HUES6 (cell line): ENCODE data around the gene LRRC8D.

Source experiments
- H3K27ac ChIP-seq: 2 replicates; pipeline ENCODE4 v1.7.0; 2013; ENCODE audit warnings: low read depth, mild to moderate bottlenecking, low read length, inconsistent platforms
- H3K27me3 ChIP-seq: 2 replicates; pipeline ENCODE4 v1.6.1; 2013; ENCODE audit warnings: low read length; ENCODE audit not compliant: control insufficient read depth, insufficient read depth
- H3K36me3 ChIP-seq: 2 replicates; pipeline ENCODE4 v1.6.1; 2013; ENCODE audit warnings: low read length; ENCODE audit not compliant: control insufficient read depth, insufficient read depth
- H3K4me1 ChIP-seq: 2 replicates; pipeline ENCODE4 v1.6.1; 2013; ENCODE audit warnings: low read length; ENCODE audit not compliant: control insufficient read depth, insufficient read depth
- H3K4me3 ChIP-seq: 2 replicates; pipeline ENCODE4 v1.5.1; 2013; ENCODE audit warnings: low read depth, low read length
- H3K9ac ChIP-seq: one replicate; pipeline ENCODE4 v1.6.1; 2013; ENCODE audit warnings: mild to moderate bottlenecking, low read length
- H3K9me3 ChIP-seq: 2 replicates; pipeline ENCODE4 v1.6.1; 2013; ENCODE audit warnings: low read depth, low read length; ENCODE audit not compliant: control insufficient read depth, insufficient read depth

The LRRC8D gene

DNA sequence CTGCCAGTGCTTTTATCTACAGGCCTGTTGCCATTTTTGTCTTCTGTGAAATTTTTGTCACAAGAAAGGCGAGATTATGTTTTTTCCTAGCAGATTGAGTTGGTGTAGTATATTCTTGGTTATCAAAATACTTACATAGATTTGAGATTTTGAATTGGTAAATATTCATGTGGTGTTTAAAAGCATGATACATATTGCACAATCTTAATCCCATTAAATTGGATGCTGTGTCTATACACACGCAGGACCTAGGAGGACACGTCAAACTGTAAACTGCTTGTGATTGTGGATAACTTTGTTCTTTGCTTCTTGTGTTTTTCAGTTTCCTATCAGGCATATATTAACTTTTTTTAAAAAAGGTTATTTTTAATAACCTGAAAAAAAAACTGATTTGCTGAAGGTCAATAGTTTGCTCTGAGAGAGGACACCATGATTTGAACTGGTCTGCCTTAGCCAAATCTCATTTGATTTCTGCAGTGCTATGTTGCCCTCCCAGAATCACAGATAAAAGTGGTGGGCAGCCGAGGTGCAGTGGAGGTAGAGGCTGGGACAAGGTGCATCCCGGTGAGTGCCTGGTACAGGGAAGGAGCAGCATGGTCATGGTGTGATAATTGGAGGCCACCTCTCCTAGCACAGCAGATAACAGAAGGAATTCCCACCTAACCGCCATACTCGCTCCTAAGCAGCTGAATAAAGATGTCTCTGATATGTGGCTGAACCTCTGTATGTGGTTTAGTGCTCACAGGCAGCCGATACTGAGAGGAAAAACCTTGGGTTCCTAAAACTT, 76.7 kb downstream of the LRRC8D start:
- H3K9me3 ChIP-seq = no peaks in the 10 kb centered on the region
- H3K4me3 ChIP-seq = no peak overlapping the region
- no peaks in the 10 kb centered on the region for H3K27me3 ChIP-seq
- H3K36me3 ChIP-seq = no peaks in the 10 kb centered on the region
- H3K27ac ChIP-seq = no peak overlapping the region
- H3K4me1 ChIP-seq = peaks cover 25% of the 10 kb centered on the region
- no peak overlapping the region for H3K9ac ChIP-seq

DNA sequence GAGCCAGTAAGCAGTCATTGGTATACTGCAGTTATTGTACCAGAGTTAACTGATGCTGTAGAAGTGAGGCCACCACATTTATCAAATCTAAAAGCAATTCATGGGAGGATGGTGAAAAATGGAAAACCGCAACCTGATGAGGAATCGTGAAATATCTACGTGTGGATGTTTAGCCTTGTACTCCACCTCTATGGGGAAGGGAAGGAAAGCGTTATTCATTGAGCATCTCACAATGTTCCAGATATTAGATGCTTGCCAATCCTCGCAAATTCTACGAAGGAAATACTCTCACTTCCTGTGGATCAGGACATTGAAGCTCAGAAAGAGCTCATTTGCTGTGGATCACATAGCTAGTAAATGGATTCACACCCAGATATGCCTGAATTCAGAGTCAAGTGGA, 77.3 kb downstream of the LRRC8D start:
- Histone ChIP-seq H3K9ac (no peak overlapping the region), H3K36me3 (no peaks in the 10 kb centered on the region), H3K27ac (no peak overlapping the region), H3K4me3 (no peak overlapping the region), H3K9me3 (no peaks in the 10 kb centered on the region), H3K27me3 (no peaks in the 10 kb centered on the region), H3K4me1 (peaks cover 25% of the 10 kb centered on the region)

DNA sequence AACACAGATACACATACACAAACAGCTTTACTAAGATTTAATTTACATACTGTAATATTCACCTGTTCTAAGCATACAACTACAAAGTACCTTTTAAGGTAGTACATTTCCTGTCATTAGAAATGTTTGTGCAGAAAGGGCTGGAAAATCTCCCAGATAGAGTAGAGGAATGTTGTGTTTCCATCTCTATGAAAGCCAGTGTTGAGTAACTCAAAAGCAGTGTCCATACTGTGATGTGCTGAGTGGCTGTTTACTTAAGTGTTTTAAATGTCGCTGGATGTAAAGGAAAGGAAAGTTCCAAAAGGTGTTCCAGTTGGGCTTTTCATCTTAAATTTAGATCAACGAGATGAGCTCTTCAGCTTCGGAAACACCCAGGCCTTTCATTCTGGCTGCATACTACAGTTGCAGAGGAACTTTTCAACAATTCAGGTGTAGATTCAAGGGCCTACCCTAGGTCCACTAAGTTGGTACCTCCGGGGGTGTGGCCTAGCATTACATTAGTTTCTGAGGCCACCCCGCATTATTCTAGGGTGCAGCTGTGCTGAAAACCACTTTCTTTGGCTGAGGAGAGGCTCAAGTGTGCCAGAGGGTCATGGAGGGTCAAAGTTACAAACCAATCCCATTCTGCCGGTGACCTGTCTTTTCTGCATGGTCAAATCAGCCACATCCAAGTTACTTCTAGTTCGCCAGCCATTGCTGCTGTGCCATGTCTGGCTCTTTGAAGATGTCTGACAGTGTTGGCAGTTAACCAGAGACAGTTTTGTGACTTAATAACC, 78.1 kb downstream of the LRRC8D start:
- Histone ChIP-seq H3K9me3 (no peaks in the 10 kb centered on the region), H3K4me1 (peaks cover 29% of the 10 kb centered on the region), H3K36me3 (no peaks in the 10 kb centered on the region), H3K4me3 (no peak overlapping the region), H3K9ac (no peak overlapping the region), H3K27me3 (no peaks in the 10 kb centered on the region), H3K27ac (no peak overlapping the region)

DNA sequence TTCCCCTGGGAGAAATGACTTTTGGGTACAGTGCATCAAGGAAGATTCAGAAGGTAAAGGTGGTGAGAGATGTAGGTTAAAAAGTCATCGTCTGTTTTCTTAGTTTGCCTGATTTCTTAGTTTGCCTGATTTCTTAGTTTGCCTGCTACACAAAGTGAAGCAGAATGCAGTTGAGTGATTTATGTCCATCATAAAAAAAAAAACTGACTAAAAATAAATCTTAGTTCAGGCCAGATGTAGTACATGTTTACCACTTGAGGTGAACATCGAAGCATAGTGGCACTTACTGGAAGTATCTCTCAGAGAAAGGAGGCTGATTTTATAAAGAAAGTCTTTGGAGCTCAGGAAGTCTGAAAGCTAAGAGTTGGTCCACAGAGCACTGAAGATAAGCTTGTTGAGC, 79.5 kb downstream of the LRRC8D start:
- Histone ChIP-seq H3K36me3 (no peaks in the 10 kb centered on the region), H3K27ac (no peak overlapping the region), H3K27me3 (no peaks in the 10 kb centered on the region), H3K4me1 (peaks cover 38% of the 10 kb centered on the region), H3K9ac (no peak overlapping the region), H3K4me3 (no peak overlapping the region), H3K9me3 (no peaks in the 10 kb centered on the region)

DNA sequence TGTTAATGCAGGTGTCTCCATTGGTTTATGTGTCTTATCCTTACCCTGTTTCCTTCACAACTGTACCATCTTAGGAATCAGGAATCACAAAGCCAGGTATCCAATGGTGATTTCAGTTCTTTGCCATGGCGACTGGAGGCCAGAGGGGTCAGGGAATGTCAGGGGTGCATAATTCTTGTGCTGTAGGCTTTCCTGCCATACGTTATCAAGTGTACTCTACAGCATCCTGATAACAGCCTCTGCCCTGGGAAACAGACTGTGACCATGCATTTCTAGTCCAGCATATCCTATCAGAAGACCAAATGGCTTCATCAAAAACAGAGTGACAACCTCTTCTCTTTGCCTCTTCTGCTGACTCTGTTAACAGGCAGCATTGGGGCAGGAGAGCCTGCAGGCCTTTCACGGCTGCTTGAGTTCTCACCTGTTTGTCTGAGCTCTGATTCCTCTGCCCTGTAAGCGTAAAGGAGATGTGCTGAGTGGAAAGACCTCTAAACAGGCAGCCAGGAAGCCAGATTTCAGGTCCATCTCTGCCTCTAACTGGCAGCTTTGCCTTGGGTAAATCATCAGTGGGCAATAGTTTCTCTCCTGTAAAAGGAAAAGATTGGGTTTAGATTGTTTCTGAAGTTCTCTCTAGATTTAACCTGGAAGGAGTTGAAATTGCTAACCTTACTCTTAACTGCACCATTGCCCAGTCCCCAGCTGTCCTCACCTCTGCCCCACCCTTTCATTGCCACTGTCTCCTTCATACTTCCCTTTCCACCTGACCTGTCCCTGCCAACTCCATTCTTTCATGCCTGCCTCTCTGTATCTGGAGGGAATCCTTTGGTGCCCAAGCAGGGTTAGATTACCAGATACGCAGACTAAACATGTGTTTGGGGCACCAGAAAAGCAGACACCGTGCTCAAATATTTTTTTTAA, 80.2 kb downstream of the LRRC8D start:
- Histone ChIP-seq H3K4me3 (no peak overlapping the region), H3K9ac (no peak overlapping the region), H3K4me1 (peaks cover 44% of the 10 kb centered on the region), H3K27me3 (no peaks in the 10 kb centered on the region), H3K27ac (no peak overlapping the region), H3K36me3 (no peaks in the 10 kb centered on the region), H3K9me3 (no peaks in the 10 kb centered on the region)

DNA sequence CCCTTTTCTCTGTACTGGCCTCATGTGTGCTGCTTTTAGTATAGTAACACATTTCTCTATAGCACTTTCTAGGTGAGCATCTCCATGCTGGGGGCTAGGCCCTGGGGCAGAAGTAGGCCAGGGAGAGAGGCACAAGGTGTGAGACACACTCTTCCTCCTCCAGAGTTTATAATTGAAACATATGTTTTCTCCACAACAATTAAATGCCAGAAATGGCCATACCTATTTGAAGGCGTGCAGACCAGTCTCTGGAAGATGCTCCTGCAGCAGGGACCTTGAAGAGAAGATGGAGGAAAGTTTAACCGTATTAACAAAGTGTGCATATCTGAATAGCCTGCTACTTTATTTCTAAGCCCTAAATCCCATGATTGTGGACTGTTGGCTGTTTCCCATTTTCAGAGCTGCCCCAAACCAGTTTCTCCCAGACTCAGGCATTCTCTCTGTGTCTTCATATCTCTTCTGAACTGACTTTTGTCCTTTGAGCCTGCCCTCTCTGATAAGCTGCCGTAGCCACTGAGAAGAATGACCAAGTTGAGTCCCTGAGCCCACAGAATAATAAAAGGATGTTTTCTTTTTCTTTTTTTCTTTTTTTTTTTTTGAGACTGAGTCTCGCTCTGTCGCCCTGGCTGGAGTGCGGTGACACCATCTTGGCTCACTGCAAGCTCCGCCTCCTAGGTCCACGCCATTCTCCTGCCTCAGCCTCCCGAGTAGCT, 81.3 kb downstream of the LRRC8D start:
- Histone ChIP-seq H3K36me3 (no peaks in the 10 kb centered on the region), H3K27ac (no peak overlapping the region), H3K4me3 (no peak overlapping the region), H3K9me3 (no peaks in the 10 kb centered on the region), H3K4me1 (peaks cover 51% of the 10 kb centered on the region), H3K27me3 (no peaks in the 10 kb centered on the region), H3K9ac (no peak overlapping the region)

DNA sequence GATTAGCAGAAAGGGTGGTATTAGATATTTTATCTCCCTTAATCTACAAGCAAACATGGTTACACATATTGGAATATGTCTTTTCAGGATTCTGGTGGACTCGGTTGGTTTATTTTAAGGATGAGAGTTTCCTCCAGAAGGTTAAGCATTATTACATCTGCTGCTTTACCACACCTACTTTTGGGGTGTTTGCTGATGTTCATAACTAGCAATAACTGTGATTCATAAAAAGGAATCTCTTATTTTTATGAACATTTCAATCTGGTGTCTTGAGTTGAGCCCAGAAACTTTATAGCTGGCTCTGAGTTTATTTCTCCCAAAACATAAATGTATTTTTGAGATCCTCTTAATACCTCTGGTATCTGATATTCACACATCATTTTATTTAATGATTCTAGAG, 82.7 kb downstream of the LRRC8D start:
- Histone ChIP-seq H3K36me3 (no peaks in the 10 kb centered on the region), H3K4me1 (peaks cover 60% of the 10 kb centered on the region), H3K9ac (no peak overlapping the region), H3K4me3 (no peak overlapping the region), H3K9me3 (no peaks in the 10 kb centered on the region), H3K27ac (no peak overlapping the region), H3K27me3 (no peaks in the 10 kb centered on the region)

DNA sequence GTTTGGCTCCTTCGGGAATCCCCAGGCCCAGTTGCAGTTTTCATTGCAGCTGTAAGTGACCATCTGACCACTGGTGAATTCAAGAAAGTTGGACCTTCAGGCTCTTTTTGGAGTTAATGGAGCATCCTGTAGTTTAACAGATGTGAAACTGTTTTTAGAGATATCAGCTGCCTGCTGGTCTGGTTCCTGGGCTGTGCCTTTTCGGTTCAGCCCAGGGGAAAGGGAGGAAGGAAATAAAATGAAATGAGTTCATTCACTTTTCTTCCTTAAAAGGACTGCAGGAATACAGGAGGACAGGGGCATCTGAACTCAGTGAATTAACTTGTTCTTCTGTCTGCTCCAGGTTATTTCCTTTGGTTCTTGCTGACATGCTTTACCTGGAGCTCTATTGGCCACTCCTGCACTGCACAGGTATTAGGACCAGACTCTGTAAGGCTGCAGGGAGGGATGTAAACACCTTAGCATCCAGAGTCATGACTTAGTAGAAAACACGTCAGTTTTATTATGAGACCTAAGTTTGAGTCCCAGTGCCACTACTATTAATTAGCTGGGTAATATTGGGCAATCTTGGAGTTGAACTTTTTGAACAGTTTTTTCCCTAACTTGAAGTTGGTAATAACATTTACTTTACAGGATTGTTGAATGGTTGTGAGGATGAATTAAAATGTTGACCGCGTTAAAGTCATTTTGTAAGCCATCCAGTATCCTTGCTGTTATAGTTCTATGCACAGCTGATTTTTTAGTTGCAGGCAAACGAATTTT, 83.6 kb downstream of the LRRC8D start:
- H3K4me3 ChIP-seq = no peak overlapping the region
- H3K27me3 ChIP-seq = no peaks in the 10 kb centered on the region
- peaks cover 63% of the 10 kb centered on the region for H3K4me1 ChIP-seq
- H3K9me3 ChIP-seq = no peaks in the 10 kb centered on the region
- H3K27ac ChIP-seq = peak overlapping the region; percentile 27; the same call in 1 of the 2 replicates
- H3K36me3 ChIP-seq = no peaks in the 10 kb centered on the region
- H3K9ac ChIP-seq = no peak overlapping the region

DNA sequence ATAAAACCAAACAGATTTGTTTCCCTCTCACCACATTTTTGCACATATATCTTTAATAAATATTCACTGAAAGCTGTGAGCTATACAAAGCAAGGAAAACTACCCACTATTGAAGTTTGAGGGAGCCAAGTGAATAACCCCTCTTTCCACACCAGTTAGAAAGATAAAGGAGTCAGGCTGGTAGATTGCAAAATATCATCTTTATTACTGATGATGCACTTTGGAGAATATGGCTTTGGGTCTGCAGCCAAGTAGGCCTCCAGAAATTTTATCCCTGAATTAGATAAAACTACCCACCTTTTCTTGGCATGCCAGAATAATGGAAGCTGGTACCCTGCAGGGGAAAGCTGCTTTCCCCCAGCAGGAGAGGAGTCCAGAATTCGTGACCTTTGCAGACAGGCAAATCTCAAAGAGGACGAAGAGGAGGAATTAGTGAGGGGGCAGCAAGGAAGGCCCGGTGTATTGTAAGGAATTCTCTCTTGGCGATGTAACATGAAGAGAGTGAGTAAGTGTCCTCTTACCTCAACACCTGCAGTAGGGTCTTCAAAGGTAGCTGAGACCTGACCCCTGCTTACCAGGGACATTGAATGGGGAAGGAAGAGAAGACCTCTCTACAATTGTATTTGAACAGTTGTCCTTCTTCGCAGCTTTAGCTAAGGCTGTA, 84.7 kb downstream of the LRRC8D start:
- Histone ChIP-seq H3K36me3 (no peaks in the 10 kb centered on the region), H3K4me3 (no peak overlapping the region), H3K27me3 (no peaks in the 10 kb centered on the region), H3K4me1 (peaks cover 69% of the 10 kb centered on the region), H3K9ac (no peak overlapping the region), H3K9me3 (no peaks in the 10 kb centered on the region), H3K27ac (peak overlapping the region; percentile 88; the same call in 1 of the 2 replicates)
